Aorta (tissue), 5 donors: ENCODE measurements around the gene SLC29A1. TPM values are rescaled to one million over a fixed set of nuclear protein-coding genes. Genes with fewer than 3 reads are reported as not detected.
A peak's percentile ranks its signal among the peaks of the same experiment; 100 is the strongest.
"Not testable (repeated sequence)": the region's sequence is repeated elsewhere in the genome, so short reads cannot be mapped to it uniquely, and the experiment has no call there.

Experiments
- ATAC-seq: fragments of 200-7000 bp; cut with Tn5 transposase; one replicate; pipeline ENCODE4 v1.9.1; 2022; ENCODE audit warnings: moderate library complexity; ENCODE audit not compliant: low FRiP score
- DNase-seq, 2 donors: peaks; one replicate each; pipeline ENCODE4 v3.0.0-alpha.2; 2020
- H3K27ac ChIP-seq, 2 donors: one replicate each; pipeline ENCODE4 v1.5.1; 2013; ENCODE audit warnings: low read length in 2 of 2, mild to moderate bottlenecking in 2 of 2, moderate library complexity in 2 of 2, control low read depth in 1 of 2, inconsistent platforms in 1 of 2, low read depth in 1 of 2
- H3K27me3 ChIP-seq, 2 donors: one replicate each; pipeline ENCODE4 v1.6.1; 2013; ENCODE audit warnings: control low read depth in 1 of 2, low read length in 1 of 2, mild to moderate bottlenecking in 1 of 2, moderate library complexity in 1 of 2; ENCODE audit not compliant: insufficient read depth in 2 of 2, control insufficient read depth in 1 of 2
- H3K36me3 ChIP-seq, 2 donors: one replicate each; pipeline ENCODE4 v1.6.1; 2013; ENCODE audit warnings: control low read depth in 1 of 2, low read length in 1 of 2, mild to moderate bottlenecking in 1 of 2; ENCODE audit not compliant: insufficient read depth in 2 of 2, control insufficient read depth in 1 of 2
- H3K4me1 ChIP-seq, 2 donors: one replicate each; pipeline ENCODE4 v1.6.1; 2013; ENCODE audit warnings: low read length in 2 of 2, control low read depth in 1 of 2, mild to moderate bottlenecking in 1 of 2, moderate library complexity in 1 of 2; ENCODE audit not compliant: insufficient read depth in 2 of 2, control insufficient read depth in 1 of 2
- H3K4me3 ChIP-seq, 2 donors: one replicate each; pipeline ENCODE4 v1.5.1; 2013; ENCODE audit warnings: low read length in 2 of 2, control low read depth in 1 of 2, mild to moderate bottlenecking in 1 of 2
- H3K9me3 ChIP-seq: one replicate; pipeline ENCODE4 v1.6.1; 2013; ENCODE audit warnings: mild to moderate bottlenecking, low read length; ENCODE audit not compliant: control insufficient read depth
- WGBS, 2 donors: extraction: QIAGEN DNeasy Blood & Tissue Kit; methylation state at CpG; one replicate each; pipeline ENCODE4 v1.1.7; 2013; 5-methylcytosine and 5-hydroxymethylcytosine counted together
- intact Hi-C, 2 donors: fragments of 100-400 bp; cut with DNase I; formaldehyde crosslinking; loops; one replicate each; pipeline versions ENCODE4 v1.14.2 to v1.15.0; 2022
- polyA plus RNA-seq, 2 donors: library from polyadenylated mRNA; stranded (reverse); fragments of 200-250 nt; gene quantifications; one replicate each; pipeline ENCODE4 v1.2.3, GENCODE V29; 2013
- total RNA-seq, 2 donors: library from RNA; stranded (reverse); fragmentation: NEBNext Ultra II Directional; extraction: Animal tissue kit (Norgen Biotek cat#: 25700); gene quantifications; one replicate each; pipeline ENCODE4 v1.2.1, GENCODE V29; 2021
- donor health status: healthy with polysubstance abuse.
- donor health status: Bipolar disorder and iron deficiency.
- donor health status: DM: no; HTN: no; CAD: no.
- donor health status: DM: no; HTN: no; CAD: no.
- donor health status: DM: yes; HTN: yes; CAD: no.

Gene SLC29A1
- total and polyA plus RNA-seq, 4 donors, result 38.3 to 142 (median 121) TPM

- no peak overlapping the region for H3K27ac ChIP-seq
- intact Hi-C loops, result no loop called here
- no peaks in the 10 kb centered on the region for H3K27me3 ChIP-seq
- no peaks in the 10 kb centered on the region for H3K9me3 ChIP-seq
- 87 to 89% methylated on average over 11 of the region's 11 CpGs for WGBS, 2 donors
- H3K4me3 ChIP-seq, result no peak overlapping the region
- H3K36me3 ChIP-seq, result peaks cover 0 to 3% of the 10 kb centered on the region in 2 donors
- DNase-seq (peak in 1 of 2 donors; percentile 59), ATAC-seq (no peak)
- no peaks in the 10 kb centered on the region for H3K4me1 ChIP-seq
Measured at GRCh38 chr6:44229376-44230033, 6.1 kb downstream of the SLC29A1 start.

DNA sequence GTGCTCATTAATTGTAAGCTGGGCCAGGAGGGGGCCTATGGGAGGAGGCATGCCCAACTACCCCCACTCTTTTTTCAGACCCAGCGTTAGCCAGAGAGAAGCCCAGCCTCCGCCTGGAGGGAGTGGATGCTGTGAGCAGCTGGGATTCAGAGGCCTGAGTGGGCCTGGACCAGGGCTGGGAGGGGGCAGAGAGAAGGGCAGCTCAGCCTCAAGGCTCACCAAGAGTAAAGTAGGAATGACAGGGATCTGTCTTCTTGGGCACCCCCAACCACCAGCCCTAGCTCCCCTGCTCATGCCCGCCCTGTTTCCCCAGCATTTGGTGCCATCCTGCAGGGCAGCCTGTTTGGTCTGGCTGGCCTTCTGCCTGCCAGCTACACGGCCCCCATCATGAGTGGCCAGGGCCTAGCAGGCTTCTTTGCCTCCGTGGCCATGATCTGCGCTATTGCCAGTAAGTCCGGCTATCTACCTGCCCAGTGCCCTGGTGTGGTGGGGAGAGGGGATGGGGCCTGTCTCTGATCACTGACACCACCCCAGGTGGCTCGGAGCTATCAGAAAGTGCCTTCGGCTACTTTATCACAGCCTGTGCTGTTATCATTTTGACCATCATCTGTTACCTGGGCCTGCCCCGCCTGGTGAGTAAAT, 6.8 kb downstream of the SLC29A1 start:
- Histone ChIP-seq H3K9me3 (no peaks in the 10 kb centered on the region), H3K4me3 (no peak overlapping the region), H3K27ac (no peak overlapping the region), H3K4me1 (no peaks in the 10 kb centered on the region), H3K36me3 (peaks cover 0 to 3% of the 10 kb centered on the region in 2 donors), H3K27me3 (no peaks in the 10 kb centered on the region)
- peak in 1 of 2 donors; percentile 69 for DNase-seq
- ATAC-seq, result no peak
- intact Hi-C loops, result no loop called here
- 88 to 89% methylated on average over 10 of the region's 10 CpGs for WGBS, 2 donors

- H3K4me1 ChIP-seq, H3K4me3 ChIP-seq, H3K27ac ChIP-seq, H3K9me3 ChIP-seq, ATAC-seq, intact Hi-C loops, H3K36me3 ChIP-seq, H3K27me3 ChIP-seq: not testable (repeated sequence)
- WGBS, 2 donors, result 84 to 90% methylated on average over 9 of the region's 9 CpGs
- DNase-seq, result peak in 1 of 2 donors; percentile 64
Measured at GRCh38 chr6:44231426-44231825, 8.0 kb downstream of the SLC29A1 start.

- H3K4me3 ChIP-seq, result no peak overlapping the region
- intact Hi-C loops, result no loop called here
- no peaks in the 10 kb centered on the region for H3K9me3 ChIP-seq
- no peak for ATAC-seq
- no peaks in the 10 kb centered on the region for H3K4me1 ChIP-seq
- peaks cover 0 to 3% of the 10 kb centered on the region in 2 donors for H3K36me3 ChIP-seq
- H3K27ac ChIP-seq, result peak overlapping the region in 1 of 2 donors; percentile 85
- 75% methylated on average over 16 of the region's 16 CpGs for WGBS, 2 donors
- peak in 1 of 2 donors; percentile 72 for DNase-seq
- no peaks in the 10 kb centered on the region for H3K27me3 ChIP-seq
Measured at GRCh38 chr6:44232676-44233566, 9.5 kb downstream of the SLC29A1 start.

- peak in 1 of 2 donors; percentile 58 for DNase-seq
- no peaks in the 10 kb centered on the region for H3K27me3 ChIP-seq
Measured at GRCh38 chr6:44233567-44234100, 10.2 kb downstream of the SLC29A1 start.

DNA sequence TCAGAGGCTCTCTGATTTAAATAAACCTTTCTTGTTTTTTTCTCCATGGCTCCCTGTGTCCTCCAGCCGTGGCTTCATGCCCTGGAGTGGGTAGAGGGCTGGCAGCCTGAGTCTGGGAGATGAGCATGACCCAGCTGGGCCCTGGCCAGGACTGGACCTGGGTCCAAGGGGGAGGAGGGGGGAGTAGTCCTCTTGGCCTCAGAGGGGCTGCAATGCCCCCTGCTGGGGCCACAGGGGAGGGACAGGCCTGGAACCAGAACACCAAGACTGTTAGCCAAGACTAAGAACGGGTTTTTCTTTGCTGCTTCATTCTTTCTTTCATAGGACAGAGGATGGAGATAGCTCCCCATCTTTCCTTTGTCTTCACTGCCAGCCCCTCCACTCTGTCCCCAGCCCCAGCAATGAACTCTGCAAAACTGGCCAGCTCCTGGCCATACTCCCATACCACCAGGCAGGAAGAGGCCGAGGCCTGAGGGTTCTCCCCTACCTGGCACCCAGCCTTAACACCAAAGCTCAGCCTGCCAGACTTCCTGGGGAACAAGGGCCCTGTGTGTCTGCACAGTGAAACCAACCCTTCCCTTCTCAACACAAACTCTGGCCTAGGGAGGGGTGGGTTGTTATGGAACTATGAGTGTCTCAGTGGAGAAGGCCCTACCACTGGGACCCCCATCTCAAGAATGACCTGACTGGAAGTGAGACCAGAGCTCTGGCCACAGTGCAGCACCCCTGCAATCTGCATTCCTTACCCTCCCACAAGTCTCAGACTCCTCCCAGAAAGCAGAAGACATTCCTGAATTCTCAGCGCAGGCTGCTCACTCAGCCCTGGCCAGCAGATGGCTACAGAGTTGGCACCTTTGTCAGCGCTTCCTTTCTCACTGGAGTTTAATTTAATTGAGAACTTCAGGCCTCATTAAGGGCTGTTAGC, 11.0 kb downstream of the SLC29A1 start:
- H3K4me3 ChIP-seq, result no peak overlapping the region
- no peaks in the 10 kb centered on the region for H3K9me3 ChIP-seq
- DNase-seq, result peak; percentile 90 to 94
- peaks cover 0 to 2% of the 10 kb centered on the region in 2 donors for H3K36me3 ChIP-seq
- H3K4me1 ChIP-seq, result no peaks in the 10 kb centered on the region
- no peaks in the 10 kb centered on the region for H3K27me3 ChIP-seq
- peak overlapping the region; percentile 62 to 63 for H3K27ac ChIP-seq
- 3 to 8% methylated on average over 5 of the region's 5 CpGs for WGBS, 2 donors
- intact Hi-C loops, result loop anchor here in 1 of 2 donors (2.0 kb wide), 1 partner anchor 62 kb away; no protein-coding TSS in a partner anchor
- peak; percentile 80 for ATAC-seq

More at GRCh38 chr6:44233567-44234100, 10.2 kb downstream of the SLC29A1 start:
- intact Hi-C loops, result loop anchor here in 1 of 2 donors (2.0 kb wide), 1 partner anchor 61 kb away; no protein-coding TSS in a partner anchor
- 19% methylated on average over 14 of the region's 14 CpGs for WGBS, 2 donors
- no peak for ATAC-seq
- no peak overlapping the region for H3K4me3 ChIP-seq
- H3K4me1 ChIP-seq, result no peaks in the 10 kb centered on the region
- peaks cover 0 to 3% of the 10 kb centered on the region in 2 donors for H3K36me3 ChIP-seq
- H3K27ac ChIP-seq, result peak overlapping the region in 1 of 2 donors; percentile 85
- H3K9me3 ChIP-seq, result no peaks in the 10 kb centered on the region

DNA sequence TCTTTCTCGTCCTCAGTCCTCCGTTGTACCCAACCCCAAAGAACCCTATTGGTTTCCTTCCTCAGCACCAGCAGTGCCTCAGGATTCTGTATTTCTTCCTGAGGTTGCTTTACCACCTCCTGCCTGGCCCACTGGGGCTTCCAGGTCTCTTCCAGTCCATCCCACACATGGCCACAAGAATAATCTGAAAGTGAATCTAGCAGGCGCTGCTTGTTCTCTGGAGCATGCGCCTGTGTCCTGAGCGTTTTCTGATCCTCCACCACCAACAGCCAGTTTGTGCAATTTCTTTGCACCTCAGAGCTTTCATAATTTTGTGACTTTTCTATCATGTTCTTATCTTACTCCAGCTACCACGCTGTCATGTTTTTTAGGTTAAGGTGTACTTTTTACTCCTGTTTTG, 11.9 kb downstream of the SLC29A1 start:
- Histone ChIP-seq H3K36me3 (no peaks in the 10 kb centered on the region), H3K27me3 (no peaks in the 10 kb centered on the region), H3K4me3 (no peak overlapping the region), H3K27ac (peak overlapping the region; percentile 18 to 63), H3K9me3 (no peaks in the 10 kb centered on the region), H3K4me1 (no peaks in the 10 kb centered on the region)
- DNase-seq (peak; percentile 17 to 19), ATAC-seq (no peak)
- intact Hi-C loops, result loop anchor here in 1 of 2 donors (2.0 kb wide), 1 partner anchor 62 kb away; no protein-coding TSS in a partner anchor
- WGBS, 2 donors, result 53 to 66% methylated on average over 6 of the region's 6 CpGs
